ENCODE measurements around the gene NCKAP5. TPM values are rescaled to one million over a fixed set of nuclear protein-coding genes. Genes with fewer than 3 reads are reported as not detected.

Gene NCKAP5
- total RNA-seq, 1 donor from 2014 or later: 2.8 TPM

DNA sequence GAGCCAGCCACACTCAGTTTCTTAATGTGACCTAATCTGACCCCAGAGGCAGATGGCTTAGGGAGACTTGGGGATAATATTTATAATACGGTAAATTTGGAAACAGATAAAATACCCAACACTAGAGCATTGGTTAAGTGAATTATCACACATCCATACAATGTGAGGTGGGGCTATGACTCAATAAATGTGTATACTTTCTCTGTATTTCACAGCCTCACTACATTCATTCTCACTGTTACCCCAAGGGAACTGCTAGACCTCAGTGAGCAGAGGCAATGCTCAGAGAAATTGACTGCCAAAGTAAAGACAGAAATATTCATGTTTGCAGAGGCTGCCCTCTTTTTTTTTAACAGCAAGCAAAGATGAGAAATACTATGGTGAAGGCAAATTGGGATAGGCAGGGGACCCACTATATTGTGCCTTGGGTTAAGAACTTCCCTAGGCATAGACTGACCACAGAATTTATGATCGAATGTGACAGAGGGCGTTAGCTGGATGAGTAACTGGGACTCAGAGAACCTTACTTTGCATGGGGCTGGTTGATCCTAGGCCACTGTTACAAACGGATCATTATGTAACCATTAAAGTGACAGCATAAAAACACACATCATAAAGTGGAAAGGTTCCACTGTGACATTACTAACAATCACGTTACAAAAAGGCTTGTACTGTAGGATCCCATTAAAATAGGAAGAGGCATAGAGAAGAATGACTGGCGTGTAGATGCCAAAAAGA is 652.3 kb downstream of the NCKAP5 start:
- no peak for DNase-seq

DNA sequence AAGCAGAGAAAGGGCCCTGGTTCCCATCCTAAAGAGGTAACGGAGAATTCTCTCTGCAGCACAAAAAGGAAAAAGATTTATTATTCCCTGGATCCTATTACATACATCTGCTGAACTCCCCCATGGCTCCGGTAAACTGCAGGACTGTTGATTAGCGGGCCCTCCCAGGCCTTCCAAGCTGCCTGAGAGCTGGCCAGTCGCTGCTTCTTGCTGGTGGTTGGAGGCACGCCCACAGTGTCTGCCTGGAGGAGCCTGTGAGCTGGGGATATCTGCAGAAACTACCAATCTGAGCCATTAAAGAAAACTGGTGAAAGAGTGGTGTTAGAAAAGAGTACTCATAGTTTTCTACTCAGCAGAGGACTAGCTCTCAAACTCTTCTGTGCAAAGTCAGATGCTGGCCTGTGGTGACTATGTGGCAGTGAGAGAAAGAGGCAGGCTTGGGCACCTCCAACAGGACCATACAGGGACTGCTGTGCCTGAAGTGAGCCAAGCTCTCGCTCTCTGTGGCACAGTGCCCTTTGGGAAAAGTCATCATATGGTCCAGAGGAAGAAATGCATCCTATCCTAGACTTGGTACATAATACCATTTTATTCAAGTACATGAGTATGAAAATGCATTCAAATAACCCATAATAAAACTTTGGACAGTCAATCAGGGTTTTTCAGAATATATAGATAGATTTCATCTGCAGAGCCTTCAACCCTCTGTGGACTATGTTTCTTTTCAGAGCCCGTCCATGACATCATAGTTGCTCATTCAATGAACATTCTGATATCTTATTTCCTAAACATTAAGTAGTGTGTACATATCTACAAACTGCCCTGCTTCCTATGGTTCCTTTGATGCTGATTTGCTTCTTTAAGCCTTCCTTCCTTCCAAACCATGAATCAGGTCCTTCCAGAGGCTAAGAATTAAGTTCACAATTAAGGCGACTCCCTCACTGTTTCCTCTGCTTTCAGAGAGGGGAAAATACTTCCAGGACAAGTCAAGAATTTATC is 656.2 kb downstream of the NCKAP5 start:
- peak; percentile 28 for DNase-seq
- ATAC-seq: no peak
- intact Hi-C loops (cut with micrococcal nuclease): no loop called here

More for the DNA sequence above, 652.3 kb downstream of the NCKAP5 start:
- ATAC-seq: no peak
- intact Hi-C loops (cut with micrococcal nuclease): no loop called here

GRCh38 chr2:132910432-132910831 is 657.8 kb downstream of the NCKAP5 start:
- DNase-seq (no peak), ATAC-seq (no peak)
- intact Hi-C loops (cut with micrococcal nuclease): no loop called here

GRCh38 chr2:132909427-132909826 is 658.8 kb downstream of the NCKAP5 start:
- ATAC-seq (no peak), DNase-seq (no peak)
- intact Hi-C loops (cut with micrococcal nuclease): no loop called here

GRCh38 chr2:132904142-132904842 is 664.0 kb downstream of the NCKAP5 start:
- ATAC-seq: no peak
- intact Hi-C loops (cut with micrococcal nuclease): no loop called here
- DNase-seq: no peak

GRCh38 chr2:132902626-132903025 is 665.6 kb downstream of the NCKAP5 start:
- DNase-seq (no peak), ATAC-seq (no peak)

DNA sequence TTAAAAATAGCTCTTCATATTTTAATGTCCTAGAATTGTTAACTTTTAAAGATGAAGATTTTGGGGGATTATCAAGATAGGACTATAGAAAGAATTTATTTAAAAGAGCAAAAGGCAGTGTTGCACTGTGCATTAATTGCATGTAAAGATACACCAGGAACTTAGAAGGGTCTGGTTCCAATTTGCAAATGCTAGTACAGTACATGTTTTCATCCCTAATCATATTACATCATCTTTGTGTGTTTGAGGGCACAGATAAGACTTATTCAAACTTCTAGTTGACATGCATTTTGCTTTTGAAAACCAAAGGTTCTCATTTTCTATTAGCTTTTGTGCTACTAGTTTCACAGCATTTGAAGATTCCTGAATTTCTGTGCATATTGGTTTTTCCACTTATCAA is 666.6 kb downstream of the NCKAP5 start:
- ATAC-seq (no peak), DNase-seq (no peak)
- intact Hi-C loops (cut with micrococcal nuclease): no loop called here

More at GRCh38 chr2:132902626-132903025, 665.6 kb downstream of the NCKAP5 start:
- intact Hi-C loops (cut with micrococcal nuclease): no loop called here

GRCh38 chr2:132897111-132897510 is 671.2 kb downstream of the NCKAP5 start:
- intact Hi-C loops (cut with micrococcal nuclease): no loop called here
- DNase-seq (no peak), ATAC-seq (no peak)

DNA sequence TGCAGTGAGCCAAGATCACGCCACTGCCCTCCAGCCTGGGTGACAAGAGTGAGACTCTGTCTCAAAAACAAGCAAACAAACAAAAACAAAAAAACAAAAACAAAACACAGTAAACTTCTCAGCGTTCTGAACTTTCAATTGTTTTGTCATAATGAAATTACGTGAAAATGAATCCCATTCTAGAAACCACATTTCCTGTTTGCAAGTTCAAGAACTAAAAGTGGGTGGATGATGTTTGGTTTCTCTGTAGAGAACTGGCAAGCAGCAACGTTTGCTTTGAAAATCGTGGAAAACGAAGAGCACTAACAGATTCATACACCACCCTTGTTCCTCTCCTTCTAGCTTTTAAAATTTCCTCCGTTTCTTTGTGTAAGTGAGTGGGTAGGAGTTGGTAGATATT is 672.2 kb downstream of the NCKAP5 start:
- intact Hi-C loops (cut with micrococcal nuclease): no loop called here
- DNase-seq (no peak), ATAC-seq (no peak)

- ATAC-seq (no peak), DNase-seq (no peak)
- intact Hi-C loops (cut with micrococcal nuclease): no loop called here
Observed at GRCh38 chr2:132891498-132891897, 676.8 kb downstream of the NCKAP5 start.

DNA sequence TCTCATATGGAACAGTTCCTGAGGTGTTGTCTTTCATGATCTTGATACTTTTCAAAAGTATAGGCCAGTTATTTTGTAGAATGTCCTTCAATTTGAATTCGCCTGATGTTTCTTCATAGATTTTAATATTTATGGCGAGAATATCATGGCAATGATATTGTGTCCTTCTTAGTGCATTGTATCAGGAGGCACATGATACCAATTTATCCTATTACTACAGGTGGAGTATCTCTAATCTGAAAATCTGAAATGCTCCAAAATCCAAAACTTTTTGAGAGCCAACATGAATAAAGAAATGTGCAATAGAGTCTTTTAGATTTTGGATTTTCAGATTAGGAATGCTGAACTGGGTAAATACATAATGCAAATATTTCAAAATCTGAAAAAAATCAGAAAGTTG is 681.7 kb downstream of the NCKAP5 start:
- ATAC-seq: no peak

DNA sequence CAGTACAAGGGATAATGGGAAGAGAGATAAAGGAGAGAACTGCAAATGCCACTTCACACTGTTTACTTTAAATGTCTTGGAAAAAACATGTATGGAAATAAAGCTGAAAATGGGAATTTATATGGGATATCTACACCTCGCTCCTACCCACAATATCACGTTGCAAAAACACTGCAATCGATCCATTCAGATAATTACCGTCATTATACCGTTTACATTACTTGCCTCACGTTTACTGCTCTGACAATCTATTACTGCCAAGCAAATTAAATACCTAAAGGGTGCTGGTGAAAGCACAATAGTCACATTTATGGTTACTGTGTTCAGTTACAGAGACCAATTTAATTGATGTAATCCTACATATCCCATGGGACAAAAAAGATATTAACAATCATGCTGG is 683.6 kb downstream of the NCKAP5 start:
- DNase-seq (no peak), ATAC-seq (no peak)
- intact Hi-C loops (cut with micrococcal nuclease): no loop called here

More for the DNA sequence above, 681.7 kb downstream of the NCKAP5 start:
- intact Hi-C loops (cut with micrococcal nuclease): no loop called here
- DNase-seq: no peak

DNA sequence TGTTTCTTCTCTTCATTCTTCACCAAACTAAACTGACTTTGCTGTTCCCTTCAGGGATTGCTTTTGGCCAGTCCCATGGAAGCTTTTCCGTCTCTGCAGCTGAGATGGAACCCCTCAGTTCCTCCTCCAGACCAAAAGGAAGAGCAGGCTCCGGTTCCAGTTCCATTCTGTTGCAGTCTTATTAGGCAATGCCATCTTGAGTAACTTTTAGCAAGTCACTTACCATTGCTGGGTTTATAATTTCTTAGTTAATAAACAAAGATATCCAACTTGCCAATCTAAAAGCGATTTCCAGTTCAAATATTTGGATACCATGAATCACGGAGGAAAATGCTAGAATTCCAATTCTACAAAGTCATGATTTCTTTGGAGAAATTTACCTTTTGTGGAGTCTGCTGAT is 684.0 kb downstream of the NCKAP5 start:
- intact Hi-C loops (cut with micrococcal nuclease): no loop called here
- ATAC-seq (no peak), DNase-seq (no peak)

DNA sequence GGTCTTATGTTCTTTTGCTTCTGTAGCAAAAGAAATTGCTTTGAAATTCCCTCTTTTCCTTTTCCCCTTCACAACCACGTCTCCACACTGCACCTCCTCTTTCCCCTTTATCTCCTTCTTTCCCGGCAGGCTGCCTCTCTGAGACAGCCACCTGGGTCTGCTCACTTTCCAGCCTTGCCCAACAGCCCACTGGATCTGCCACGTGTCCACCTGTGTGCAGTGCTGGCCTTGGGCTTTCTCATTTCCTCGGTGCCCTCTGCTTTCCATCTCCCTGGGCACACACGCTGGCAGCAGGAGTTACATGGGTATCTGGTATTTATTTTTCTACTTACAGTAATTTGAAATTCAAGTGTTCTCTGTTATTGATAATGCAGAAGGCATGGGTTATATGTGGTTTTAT is 684.8 kb downstream of the NCKAP5 start:
- intact Hi-C loops (cut with micrococcal nuclease): no loop called here
- ATAC-seq: no peak
- no peak for DNase-seq

DNA sequence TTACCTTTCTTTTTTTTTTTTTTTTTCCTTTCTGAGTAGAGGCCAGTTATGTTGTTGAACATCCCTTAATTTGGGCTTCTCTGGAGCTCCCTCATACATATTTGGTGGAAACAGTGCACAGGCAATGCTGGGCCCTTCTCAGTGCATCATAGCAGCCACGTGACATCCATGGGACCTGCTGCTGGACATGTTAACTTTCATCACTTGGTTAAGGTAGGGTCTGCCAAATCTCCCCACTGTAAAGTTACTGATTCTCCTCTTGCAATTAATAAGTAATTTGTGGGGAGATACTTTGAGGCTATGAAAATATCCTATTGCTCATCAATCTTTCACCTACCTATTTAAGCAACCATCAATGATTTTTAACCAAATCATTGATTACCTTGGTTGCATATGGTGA is 686.7 kb downstream of the NCKAP5 start:
- intact Hi-C loops (cut with micrococcal nuclease): no loop called here
- ATAC-seq (no peak), DNase-seq (no peak)

GRCh38 chr2:132877923-132878322 is 690.3 kb downstream of the NCKAP5 start:
- DNase-seq (no peak), ATAC-seq (no peak)

DNA sequence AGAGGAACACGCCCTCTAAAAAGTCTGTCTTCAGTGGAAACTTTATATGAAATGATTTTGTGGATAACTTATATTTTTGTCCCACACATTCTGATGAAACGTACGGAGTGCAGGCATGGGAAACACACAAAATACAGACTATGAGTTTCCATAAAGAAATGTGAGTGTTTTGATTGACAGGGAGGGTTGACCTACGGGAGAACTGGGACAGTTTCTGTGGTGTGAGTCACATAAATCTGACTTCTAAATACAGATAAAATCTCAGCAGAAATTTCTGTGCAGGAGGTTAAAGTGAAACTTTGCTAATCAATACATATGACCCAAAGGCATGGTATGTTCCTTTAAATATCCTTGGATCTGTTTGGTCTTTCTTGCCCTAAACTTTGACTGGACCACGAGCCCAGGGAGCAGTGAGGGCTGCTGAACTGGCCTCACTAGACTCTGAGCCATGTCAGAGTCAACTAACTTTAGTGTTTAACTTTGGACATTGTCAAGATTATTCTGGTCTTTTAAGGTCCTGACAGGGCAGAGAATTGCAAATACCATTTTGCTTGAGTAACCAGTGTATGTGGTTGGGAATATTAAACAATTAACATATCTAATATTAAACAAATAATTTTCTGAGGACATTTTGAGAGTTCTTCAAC is 691.4 kb downstream of the NCKAP5 start:
- ATAC-seq (no peak), DNase-seq (no peak)
- intact Hi-C loops (cut with micrococcal nuclease): no loop called here

More at GRCh38 chr2:132877923-132878322, 690.3 kb downstream of the NCKAP5 start:
- intact Hi-C loops (cut with micrococcal nuclease): no loop called here

DNA sequence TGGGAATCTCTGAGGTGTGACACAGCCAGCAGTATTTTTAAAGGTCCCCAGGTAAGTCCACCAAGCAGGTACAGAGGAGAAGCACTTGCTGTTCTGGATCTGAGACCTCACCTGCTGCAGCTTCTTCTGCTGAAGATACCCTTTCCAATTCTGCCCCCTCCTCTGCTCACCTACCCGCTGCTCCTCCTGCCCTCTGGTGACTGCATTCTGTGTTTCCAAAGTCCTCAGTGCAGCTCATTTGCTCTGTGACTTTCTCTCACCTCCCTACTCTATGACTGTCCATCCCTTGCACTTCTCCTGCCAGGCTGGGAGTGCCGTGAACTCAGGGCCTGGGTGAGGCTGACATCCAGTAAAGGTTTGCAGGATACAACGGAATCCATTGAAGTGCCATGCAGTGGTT is 693.1 kb downstream of the NCKAP5 start:
- no peak for DNase-seq
- ATAC-seq: no peak
- intact Hi-C loops (cut with micrococcal nuclease): no loop called here

- ATAC-seq: no peak
- no peak for DNase-seq
- intact Hi-C loops (cut with micrococcal nuclease): no loop called here
Observed at GRCh38 chr2:132873738-132874137, 694.5 kb downstream of the NCKAP5 start.
